GM12878 (cell line): Measurements from ENCODE around the gene JUND. TPM values are rescaled to one million over a fixed set of nuclear protein-coding genes. Genes with fewer than 3 reads are reported as not detected.

Experiments
- ATAC-seq: fragments of 200-7000 bp; cut with Tn5 transposase; 3 replicates; pipeline ENCODE4 v1.9.1; 2020; ENCODE audit warnings: mild to moderate bottlenecking, moderate library complexity
- BruUV-seq: library from RNA; stranded (reverse); fragments of 400-500 nt; replicated peaks from 2 replicates; lab custom pipeline; 2021; lab: Mats Ljungman, UMichigan
- CTCF ChIA-PET: fragments of 300-600 bp; sonication (Branson Sonifier 250); formaldehyde crosslinking; extraction: SDS; loops from one replicate; lab custom pipeline; 2021; ENCODE audit warnings: inconsistent platforms; lab: Yijun Ruan, JAX
- POLR2A ChIA-PET: fragments of 350-600 bp; formaldehyde crosslinking; extraction: SDS; loops from one replicate; lab custom pipeline; 2021; ENCODE audit warnings: inconsistent platforms; lab: Charles Lee
- RAD21 ChIA-PET: fragments of 300-600 bp; sonication (Branson Sonifier 250); formaldehyde crosslinking; loops from one replicate; lab custom pipeline; 2023; ENCODE audit warnings: antibody characterized with exemption; ENCODE audit not compliant: unreplicated experiment; lab: Charles Lee
- SMC1A ChIA-PET: fragments of 300-600 bp; sonication (Branson Sonifier 250); formaldehyde crosslinking; loops from one replicate; lab custom pipeline; 2023; ENCODE audit not compliant: unreplicated experiment, uncharacterized antibody; lab: Charles Lee
- DNase-seq: peaks from one replicate; pipeline ENCODE4 v3.0.0-alpha.2; 2011; ENCODE audit warnings: low read depth, low spot score
- FAIRE-seq: peaks from 3 replicates; lab custom pipeline; 2011; peaks lifted over from hg19 to GRCh38; lab: Jason Lieb, UNC
- H2AFZ ChIP-seq: 2 replicates; pipeline ENCODE4 v1.6.0; 2011; ENCODE audit warnings: low read depth, low read length, control low read depth; ENCODE audit not compliant: control insufficient read depth
- H3K27ac ChIP-seq: 2 replicates; pipeline ENCODE4 v1.5.1; 2011; ENCODE audit warnings: control low read depth; ENCODE audit not compliant: control insufficient read depth, insufficient read depth
- H3K27me3 ChIP-seq, 2 experiments: replicated peaks in 1 of 2; 2 replicates each; pipeline versions ENCODE4 v1.6.0 to v1.6.1; 2011; ENCODE audit warnings: low read length in 1 of 2; ENCODE audit not compliant: control insufficient read depth in 2 of 2, insufficient read depth in 2 of 2
- H3K36me3 ChIP-seq, 2 experiments: 2 replicates each; pipeline ENCODE4 v1.5.1; 2011; ENCODE audit warnings: low read length in 1 of 2; ENCODE audit not compliant: control insufficient read depth in 2 of 2, insufficient read depth in 2 of 2
- H3K4me1 ChIP-seq: 2 replicates; pipeline ENCODE4 v1.6.1; 2011; ENCODE audit warnings: mild to moderate bottlenecking, low read length, moderate library complexity, mixed read lengths; ENCODE audit not compliant: control insufficient read depth, insufficient read depth
- H3K4me2 ChIP-seq: 2 replicates; pipeline ENCODE4 v1.6.0; 2011; ENCODE audit warnings: control low read depth; ENCODE audit not compliant: control insufficient read depth, insufficient read depth
- H3K4me3 ChIP-seq: fragments of 200-600 bp; sonication (generic); 2 replicates; pipeline ENCODE4 v1.5.1; 2016
- H3K79me2 ChIP-seq: 2 replicates; pipeline ENCODE4 v1.6.0; 2011; ENCODE audit warnings: low read length; ENCODE audit not compliant: control insufficient read depth, insufficient read depth
- H3K9ac ChIP-seq: 2 replicates; pipeline ENCODE4 v1.8.0; 2011; ENCODE audit warnings: low read length, control low read depth, mixed read lengths; ENCODE audit not compliant: control insufficient read depth, insufficient read depth
- H3K9me3 ChIP-seq: replicated peaks from 3 replicates; pipeline ENCODE4 v1.5.1; 2011; ENCODE audit warnings: mild to moderate bottlenecking, low read length; ENCODE audit not compliant: control insufficient read depth, insufficient read depth
- H4K20me1 ChIP-seq: 2 replicates; pipeline ENCODE4 v1.6.0; 2011; ENCODE audit not compliant: control insufficient read depth, insufficient read depth
- ATF2 ChIP-seq: IDR thresholded peaks from 2 replicates; pipeline ENCODE4 v1.6.1; 2012; ENCODE audit warnings: low read length, inconsistent platforms
- BRCA1 ChIP-seq: IDR thresholded peaks from 2 replicates; pipeline ENCODE4 v1.6.1; 2011; ENCODE audit warnings: low read depth, low read length, improper control_type of control experiment
- CUX1 ChIP-seq: IDR thresholded peaks from 2 replicates; pipeline ENCODE4 v1.6.1; 2012; ENCODE audit warnings: improper control_type of control experiment, low read depth, low read length; ENCODE audit not compliant: insufficient replicate concordance
- DPF2 ChIP-seq: fragments of 450-650 bp; IDR thresholded peaks from 2 replicates; pipeline ENCODE4 v1.6.1; 2017; ENCODE audit warnings: mild to moderate bottlenecking
- FOS ChIP-seq: IDR thresholded peaks from 3 replicates; pipeline ENCODE4 v1.6.1; 2011; ENCODE audit warnings: borderline replicate concordance; ENCODE audit not compliant: insufficient read length; ENCODE audit errors: extremely low read depth
- HSF1 ChIP-seq: fragments of 150-350 bp; IDR thresholded peaks from 2 replicates; pipeline ENCODE4 v1.6.1; 2014; ENCODE audit warnings: mild to moderate bottlenecking, low read depth, low read length
- IRF5 ChIP-seq: fragments of 450-650 bp; IDR thresholded peaks from 2 replicates; pipeline ENCODE4 v1.6.1; 2017; ENCODE audit warnings: borderline replicate concordance
- KLF5 ChIP-seq: fragments of 450-650 bp; IDR thresholded peaks from 2 replicates; pipeline ENCODE4 v1.6.1; 2014; ENCODE audit warnings: mild to moderate bottlenecking; ENCODE audit not compliant: partially characterized antibody
- NBN ChIP-seq: fragments of 450-650 bp; IDR thresholded peaks from 2 replicates; pipeline ENCODE4 v1.6.1; 2016
- RFX5 ChIP-seq: IDR thresholded peaks from 2 replicates; pipeline ENCODE4 v1.6.1; 2011; ENCODE audit warnings: low read depth, low read length, improper control_type of control experiment
- WRNIP1 ChIP-seq: IDR thresholded peaks from 2 replicates; pipeline ENCODE4 v1.6.1; 2011; ENCODE audit warnings: low read depth, low read length, improper control_type of control experiment, borderline replicate concordance
- ZBTB33 ChIP-seq: fragments of 450-650 bp; IDR thresholded peaks from 2 replicates; pipeline ENCODE4 v1.6.1; 2017; ENCODE audit warnings: mild to moderate bottlenecking
- ZNF274 ChIP-seq: IDR thresholded peaks from one replicate; pipeline ENCODE4 v1.8.0; 2011; ENCODE audit not compliant: insufficient read length, insufficient read depth
- WGBS: methylation state at CpG from one replicate; pipeline ENCODE4 v1.1.6; 2016; ENCODE audit warnings: low lambda C conversion rate; ENCODE audit not compliant: insufficient replicate concordance, insufficient coverage; ENCODE audit errors: missing lambda C conversion rate; 5-methylcytosine and 5-hydroxymethylcytosine counted together
- in situ Hi-C: fragments of 300-500 bp; cut with MboI; formaldehyde crosslinking; loops from 9 replicates; pipeline ENCODE4 v1.14.3; 2018; ENCODE audit warnings: mixed read lengths
- intact Hi-C: fragments of 100-400 bp; cut with micrococcal nuclease; formaldehyde crosslinking; loops from one replicate; pipeline ENCODE4 v1.14.2; 2022; ENCODE audit not compliant: unreplicated experiment
- polyA plus RNA-seq, 11 experiments: library from polyadenylated mRNA; depleted of rRNA in 4 of 11; unstranded in 6 of 11; stranded (reverse) in 5 of 11; fragments of >200 nt; fragmentation: Nextera tagmentation in 4 of 11; fragmentation: Illumina TruSeq in 1 of 11; extraction: Ambion mirVana in 4 of 11; extraction: Trizol in 1 of 11; gene quantifications; 1 replicate in 1 of 11; 2 replicates in 10 of 11; pipeline versions ENCODE4 v1.2.1 to v1.2.3, GENCODE V29; 2011 to 2016; ENCODE audit warnings: inconsistent platforms in 2 of 11, missing spikeins in 2 of 11, low read depth in 1 of 11
- total RNA-seq, 4 experiments: library from RNA; depleted of rRNA in 3 of 4; stranded (reverse); fragments of >200 nt in 3 of 4; fragmentation: Illumina TruSeq in 1 of 4; extraction: Trizol in 1 of 4; gene quantifications; 2 replicates each; pipeline versions ENCODE4 v1.2.1 to v1.2.3, GENCODE V29; 2013 to 2021

JUND gene
- total and polyA plus RNA-seq, 10 of the 15 experiments (the other 5 are each of a cell fraction or from before 2014, with no cell fraction given) = 7.4 to 164 (median 18.8) TPM

GRCh38 chr19:18270326-18270725 is 11.1 kb downstream of the JUND start:
- no TSS peak for BruUV-seq
- SMC1A ChIA-PET = interaction anchor here (1.8 to 2.6 kb wide), 2 partner anchors 9 to 59 kb away, joined by 5 to 9 read pairs; no protein-coding TSS in a partner anchor
- CTCF ChIA-PET = interaction anchor here (0.6 to 14.1 kb wide), 5 partner anchors 9 to 79 kb away, joined by 3 to 516 read pairs (median 6); partner anchors contain the start of gene LSM4
- RAD21 ChIA-PET = interaction anchor here (1.0 to 1.6 kb wide), 3 partner anchors 9 to 84 kb away, joined by 3 to 4 read pairs (median 4); no protein-coding TSS in a partner anchor
- H3K9ac ChIP-seq = no peak overlapping the region
- 69% methylated on average over 9 of the region's 9 CpGs for WGBS
- intact Hi-C loops = no loop called here
- H3K4me3 ChIP-seq = no peak overlapping the region
- no peak overlapping the region for H3K27ac ChIP-seq
- ATAC-seq (no peak), FAIRE-seq (no peak), DNase-seq (no peak)
- H3K36me3 ChIP-seq = no peaks in the 10 kb centered on the region
- POLR2A ChIA-PET = interaction anchor here (0.6 to 0.7 kb wide), 3 partner anchors 9 to 61 kb away, joined by 3 to 4 read pairs (median 3); no protein-coding TSS in a partner anchor
- no peak for TF ChIP-seq HSF1
- TF ChIP-seq BRCA1 = no peak
- no peak for TF ChIP-seq ZNF274
- TF ChIP-seq DPF2 = no peak
- TF ChIP-seq IRF5 = no peak
- no peak for TF ChIP-seq ATF2
- no peak for TF ChIP-seq RFX5
- TF ChIP-seq NBN = no peak
- TF ChIP-seq FOS = no peak
- TF ChIP-seq WRNIP1 = no peak
- TF ChIP-seq CUX1 = no peak
- no peak for TF ChIP-seq KLF5
- TF ChIP-seq ZBTB33 = no peak
- no peaks in the 10 kb centered on the region for H3K9me3 ChIP-seq
- H2AFZ ChIP-seq = no peak overlapping the region
- in situ Hi-C loops = no loop called here
- H3K79me2 ChIP-seq = no peaks in the 10 kb centered on the region
- H3K4me2 ChIP-seq = no peak overlapping the region
- no peaks in the 10 kb centered on the region for H3K27me3 ChIP-seq
- no peaks in the 10 kb centered on the region for H4K20me1 ChIP-seq
- H3K4me1 ChIP-seq = no peaks in the 10 kb centered on the region
